Skeletal muscle satellite cell (primary cell): ENCODE measurements around the gene CDH12.
"Not testable (repeated sequence)": the region's sequence is repeated elsewhere in the genome, so short reads cannot be mapped to it uniquely, and the experiment has no call there.

ENCODE experiments used
- H3K27me3 ChIP-seq: 2 replicates; pipeline ENCODE4 v1.7.0; 2013; ENCODE audit warnings: low read length; ENCODE audit not compliant: control insufficient read depth, insufficient read depth
- H3K36me3 ChIP-seq: 2 replicates; pipeline ENCODE4 v1.7.0; 2013; ENCODE audit warnings: mild to moderate bottlenecking, control low read depth, low read length; ENCODE audit not compliant: insufficient read depth
- H3K4me1 ChIP-seq: 2 replicates; pipeline ENCODE4 v1.7.0; 2013; ENCODE audit warnings: low read length; ENCODE audit not compliant: control insufficient read depth, insufficient read depth
- H3K4me2 ChIP-seq: 2 replicates; pipeline ENCODE4 v1.7.0; 2013; ENCODE audit warnings: mild to moderate bottlenecking, low read length
- H3K4me3 ChIP-seq: 2 replicates; pipeline ENCODE4 v1.7.0; 2013; ENCODE audit warnings: low read length
- H3K9ac ChIP-seq: 2 replicates; pipeline ENCODE4 v1.7.0; 2013; ENCODE audit warnings: mild to moderate bottlenecking, low read depth, low read length, moderate library complexity
- H3K9me3 ChIP-seq: replicated peaks from 2 replicates; pipeline ENCODE4 v1.7.0; 2013; ENCODE audit warnings: mild to moderate bottlenecking, control low read depth, low read length

CDH12 gene

GRCh38 chr5:22607498-22607897 is 245.6 kb downstream of the CDH12 start:
- not testable (repeated sequence) for H3K4me2 ChIP-seq, H3K36me3 ChIP-seq, H3K9ac ChIP-seq, H3K4me1 ChIP-seq, H3K9me3 ChIP-seq, H3K4me3 ChIP-seq, H3K27me3 ChIP-seq

- H3K9ac ChIP-seq = no peak overlapping the region
- no peaks in the 10 kb centered on the region for H3K4me1 ChIP-seq
- no peaks in the 10 kb centered on the region for H3K27me3 ChIP-seq
- no peaks in the 10 kb centered on the region for H3K36me3 ChIP-seq
- no peak overlapping the region for H3K4me2 ChIP-seq
- no peak overlapping the region for H3K4me3 ChIP-seq
- no peaks in the 10 kb centered on the region for H3K9me3 ChIP-seq
Measured at GRCh38 chr5:22605473-22605872, 247.7 kb downstream of the CDH12 start.

- Histone ChIP-seq H3K4me2 (no peak overlapping the region), H3K9ac (no peak overlapping the region), H3K4me1 (no peaks in the 10 kb centered on the region), H3K9me3 (no peaks in the 10 kb centered on the region), H3K4me3 (no peak overlapping the region), H3K27me3 (no peaks in the 10 kb centered on the region), H3K36me3 (no peaks in the 10 kb centered on the region)
Measured at GRCh38 chr5:22604711-22605110, 248.4 kb downstream of the CDH12 start.

GRCh38 chr5:22598796-22599195 is 254.3 kb downstream of the CDH12 start:
- H3K4me2 ChIP-seq = no peak overlapping the region
- no peak overlapping the region for H3K4me3 ChIP-seq
- H3K4me1 ChIP-seq = no peaks in the 10 kb centered on the region
- no peaks in the 10 kb centered on the region for H3K36me3 ChIP-seq
- H3K9me3 ChIP-seq = no peaks in the 10 kb centered on the region
- H3K27me3 ChIP-seq = no peaks in the 10 kb centered on the region
- no peak overlapping the region for H3K9ac ChIP-seq

- no peaks in the 10 kb centered on the region for H3K27me3 ChIP-seq
- no peaks in the 10 kb centered on the region for H3K36me3 ChIP-seq
Measured at GRCh38 chr5:22596404-22596970, 256.7 kb downstream of the CDH12 start.

GRCh38 chr5:22594491-22594890 is 258.7 kb downstream of the CDH12 start:
- H3K9me3 ChIP-seq = no peaks in the 10 kb centered on the region
- H3K9ac ChIP-seq = no peak overlapping the region
- no peaks in the 10 kb centered on the region for H3K36me3 ChIP-seq

More at GRCh38 chr5:22596404-22596970, 256.7 kb downstream of the CDH12 start:
- no peak overlapping the region for H3K4me3 ChIP-seq
- no peak overlapping the region for H3K4me2 ChIP-seq
- H3K9ac ChIP-seq = no peak overlapping the region
- H3K9me3 ChIP-seq = no peaks in the 10 kb centered on the region
- no peaks in the 10 kb centered on the region for H3K4me1 ChIP-seq

GRCh38 chr5:22593592-22593991 is 259.6 kb downstream of the CDH12 start:
- Histone ChIP-seq H3K27me3 (no peaks in the 10 kb centered on the region), H3K4me3 (no peak overlapping the region), H3K9me3 (no peaks in the 10 kb centered on the region), H3K36me3 (no peaks in the 10 kb centered on the region), H3K9ac (no peak overlapping the region), H3K4me1 (no peaks in the 10 kb centered on the region), H3K4me2 (no peak overlapping the region)

More at GRCh38 chr5:22594491-22594890, 258.7 kb downstream of the CDH12 start:
- H3K4me3 ChIP-seq = no peak overlapping the region
- H3K4me2 ChIP-seq = no peak overlapping the region
- no peaks in the 10 kb centered on the region for H3K27me3 ChIP-seq
- H3K4me1 ChIP-seq = no peaks in the 10 kb centered on the region

- Histone ChIP-seq H3K9ac (no peak overlapping the region), H3K27me3 (no peaks in the 10 kb centered on the region), H3K36me3 (no peaks in the 10 kb centered on the region), H3K4me1 (no peaks in the 10 kb centered on the region), H3K4me2 (no peak overlapping the region), H3K4me3 (no peak overlapping the region), H3K9me3 (no peaks in the 10 kb centered on the region)
Measured at GRCh38 chr5:22591461-22591860, 261.7 kb downstream of the CDH12 start.

GRCh38 chr5:22590677-22591268 is 262.4 kb downstream of the CDH12 start:
- Histone ChIP-seq H3K4me1 (no peaks in the 10 kb centered on the region), H3K27me3 (no peaks in the 10 kb centered on the region), H3K36me3 (no peaks in the 10 kb centered on the region), H3K9me3 (no peaks in the 10 kb centered on the region), H3K4me3 (no peak overlapping the region), H3K9ac (no peak overlapping the region), H3K4me2 (no peak overlapping the region)

- Histone ChIP-seq H3K4me2 (no peak overlapping the region), H3K4me1 (no peaks in the 10 kb centered on the region), H3K4me3 (no peak overlapping the region), H3K27me3 (no peaks in the 10 kb centered on the region), H3K9ac (no peak overlapping the region), H3K9me3 (peaks cover 7% of the 10 kb centered on the region), H3K36me3 (no peaks in the 10 kb centered on the region)
Measured at GRCh38 chr5:22577711-22578110, 275.4 kb downstream of the CDH12 start.

- Histone ChIP-seq H3K4me2 (no peak overlapping the region), H3K4me1 (no peaks in the 10 kb centered on the region), H3K9ac (no peak overlapping the region), H3K4me3 (no peak overlapping the region), H3K36me3 (no peaks in the 10 kb centered on the region), H3K27me3 (no peaks in the 10 kb centered on the region), H3K9me3 (peaks cover 7% of the 10 kb centered on the region)
Measured at GRCh38 chr5:22577006-22577405, 276.1 kb downstream of the CDH12 start.

- H3K4me1 ChIP-seq = no peaks in the 10 kb centered on the region
- no peak overlapping the region for H3K4me3 ChIP-seq
- H3K36me3 ChIP-seq = no peaks in the 10 kb centered on the region
- no peaks in the 10 kb centered on the region for H3K27me3 ChIP-seq
- no peak overlapping the region for H3K9ac ChIP-seq
- H3K4me2 ChIP-seq = no peak overlapping the region
- H3K9me3 ChIP-seq = peaks cover 7% of the 10 kb centered on the region
Measured at GRCh38 chr5:22572941-22573340, 280.2 kb downstream of the CDH12 start.
